HUES64 (cell line): ENCODE measurements around the gene PRR35.

Experiments
- H3K27ac ChIP-seq: 2 replicates; pipeline ENCODE4 v1.7.0; 2013; ENCODE audit warnings: low read depth, low read length, inconsistent platforms
- H3K27me3 ChIP-seq: 2 replicates; pipeline ENCODE4 v1.6.1; 2013; ENCODE audit warnings: mild to moderate bottlenecking, low read length; ENCODE audit not compliant: insufficient read depth
- H3K36me3 ChIP-seq: 2 replicates; pipeline ENCODE4 v1.6.1; 2013; ENCODE audit warnings: mild to moderate bottlenecking, low read length; ENCODE audit not compliant: insufficient read depth
- H3K4me1 ChIP-seq: 2 replicates; pipeline ENCODE4 v1.6.1; 2013; ENCODE audit warnings: mild to moderate bottlenecking, low read length, moderate library complexity; ENCODE audit not compliant: insufficient read depth
- H3K4me3 ChIP-seq: 2 replicates; pipeline ENCODE4 v1.5.1; 2013; ENCODE audit warnings: mild to moderate bottlenecking, low read length, moderate library complexity
- H3K9ac ChIP-seq: 2 replicates; pipeline ENCODE4 v1.6.1; 2013; ENCODE audit warnings: mild to moderate bottlenecking, low read depth, low read length
- H3K9me3 ChIP-seq: 2 replicates; pipeline ENCODE4 v1.6.1; 2013; ENCODE audit warnings: low read depth, low read length; ENCODE audit not compliant: insufficient read depth
- WGBS: fragments of 150-250, 120-280 bp; methylation state at CpG from one replicate; pipeline ENCODE4 v1.1.7; 2013; ENCODE audit warnings: missing lambda C conversion rate; 5-methylcytosine and 5-hydroxymethylcytosine counted together

PRR35 gene

GRCh38 chr16:578232-578869, 18.2 kb downstream of the PRR35 start:
- Histone ChIP-seq H3K27ac (no peak overlapping the region), H3K27me3 (no peaks in the 10 kb centered on the region), H3K9ac (no peak overlapping the region), H3K4me3 (no peak overlapping the region), H3K36me3 (peaks cover 19% of the 10 kb centered on the region), H3K9me3 (no peaks in the 10 kb centered on the region), H3K4me1 (no peaks in the 10 kb centered on the region)
- WGBS, result 83% methylated on average over 24 of the region's 24 CpGs

- H3K27me3 ChIP-seq, result no peaks in the 10 kb centered on the region
- no peak overlapping the region for H3K9ac ChIP-seq
- H3K27ac ChIP-seq, result no peak overlapping the region
- 15% methylated on average over 34 of the region's 34 CpGs for WGBS
- H3K4me3 ChIP-seq, result peak overlapping the region; percentile 31; the same call in 1 of the 2 replicates
- no peaks in the 10 kb centered on the region for H3K9me3 ChIP-seq
- peaks cover 19% of the 10 kb centered on the region for H3K36me3 ChIP-seq
- H3K4me1 ChIP-seq, result no peaks in the 10 kb centered on the region
Measured at GRCh38 chr16:578870-579405, 18.7 kb downstream of the PRR35 start.

- no peak overlapping the region for H3K4me3 ChIP-seq
- no peaks in the 10 kb centered on the region for H3K9me3 ChIP-seq
- no peak overlapping the region for H3K27ac ChIP-seq
- 93% methylated on average over 27 of the region's 27 CpGs for WGBS
- H3K36me3 ChIP-seq, result peaks cover 8% of the 10 kb centered on the region
- no peak overlapping the region for H3K9ac ChIP-seq
- H3K27me3 ChIP-seq, result no peaks in the 10 kb centered on the region
- H3K4me1 ChIP-seq, result no peaks in the 10 kb centered on the region
Measured at GRCh38 chr16:580141-580945, 20.1 kb downstream of the PRR35 start.

- Histone ChIP-seq H3K36me3 (peaks cover 1% of the 10 kb centered on the region), H3K4me3 (no peak overlapping the region), H3K27me3 (peaks cover 6% of the 10 kb centered on the region), H3K9ac (no peak overlapping the region), H3K9me3 (no peaks in the 10 kb centered on the region), H3K27ac (no peak overlapping the region), H3K4me1 (no peaks in the 10 kb centered on the region)
- WGBS, result 94% methylated on average over 19 of the region's 19 CpGs
Measured at GRCh38 chr16:580946-581498, 20.8 kb downstream of the PRR35 start.

- no peaks in the 10 kb centered on the region for H3K4me1 ChIP-seq
- 84% methylated on average over 18 of the region's 18 CpGs for WGBS
- H3K27ac ChIP-seq, result no peak overlapping the region
- no peaks in the 10 kb centered on the region for H3K9me3 ChIP-seq
- no peaks in the 10 kb centered on the region; the same call in 1 of the 2 replicates for H3K36me3 ChIP-seq
- no peak overlapping the region for H3K9ac ChIP-seq
- no peak overlapping the region for H3K4me3 ChIP-seq
- peaks cover 18% of the 10 kb centered on the region for H3K27me3 ChIP-seq
Measured at GRCh38 chr16:582218-582613, 22.0 kb downstream of the PRR35 start.

GRCh38 chr16:582614-583331, 22.6 kb downstream of the PRR35 start:
- WGBS, result 86% methylated on average over 21 of the region's 21 CpGs
- H3K27ac ChIP-seq, result no peak overlapping the region; the same call in 1 of the 2 replicates
- no peak overlapping the region for H3K9ac ChIP-seq
- peaks cover 22% of the 10 kb centered on the region for H3K27me3 ChIP-seq
- H3K4me1 ChIP-seq, result no peaks in the 10 kb centered on the region
- H3K4me3 ChIP-seq, result no peak overlapping the region
- no peaks in the 10 kb centered on the region; the same call in 1 of the 2 replicates for H3K36me3 ChIP-seq
- no peaks in the 10 kb centered on the region for H3K9me3 ChIP-seq

- H3K4me1 ChIP-seq, result peaks cover 4% of the 10 kb centered on the region; the same call in 1 of the 2 replicates
- peak overlapping the region; percentile 31; the same call in 1 of the 2 replicates for H3K4me3 ChIP-seq
- no peaks in the 10 kb centered on the region for H3K9me3 ChIP-seq
- H3K27me3 ChIP-seq, result peaks cover 22% of the 10 kb centered on the region
- 17% methylated on average over 16 of the region's 16 CpGs for WGBS
- no peaks in the 10 kb centered on the region; the same call in 1 of the 2 replicates for H3K36me3 ChIP-seq
- no peak overlapping the region; the same call in 1 of the 2 replicates for H3K27ac ChIP-seq
- H3K9ac ChIP-seq, result no peak overlapping the region
Measured at GRCh38 chr16:583470-583814, 23.2 kb downstream of the PRR35 start.

GRCh38 chr16:583815-584591, 23.8 kb downstream of the PRR35 start:
- WGBS, result 40% methylated on average over 37 of the region's 38 CpGs
- Histone ChIP-seq H3K27me3 (peaks cover 22% of the 10 kb centered on the region), H3K9me3 (no peaks in the 10 kb centered on the region), H3K4me3 (peak overlapping the region; percentile 31; the same call in 1 of the 2 replicates), H3K36me3 (no peaks in the 10 kb centered on the region; the same call in 1 of the 2 replicates), H3K27ac (no peak overlapping the region), H3K9ac (no peak overlapping the region), H3K4me1 (peaks cover 4% of the 10 kb centered on the region; the same call in 1 of the 2 replicates)

- no peak overlapping the region for H3K9ac ChIP-seq
- H3K4me1 ChIP-seq, result peaks cover 4% of the 10 kb centered on the region; the same call in 1 of the 2 replicates
- 51% methylated on average over 10 of the region's 10 CpGs for WGBS
- H3K27ac ChIP-seq, result no peak overlapping the region
- H3K9me3 ChIP-seq, result no peaks in the 10 kb centered on the region
- H3K36me3 ChIP-seq, result no peaks in the 10 kb centered on the region; the same call in 1 of the 2 replicates
- H3K4me3 ChIP-seq, result no peak overlapping the region
- H3K27me3 ChIP-seq, result peaks cover 22% of the 10 kb centered on the region
Measured at GRCh38 chr16:585351-585750, 25.2 kb downstream of the PRR35 start.

GRCh38 chr16:586047-586644, 26.0 kb downstream of the PRR35 start:
- Histone ChIP-seq H3K4me1 (peaks cover 4% of the 10 kb centered on the region; the same call in 1 of the 2 replicates), H3K36me3 (no peaks in the 10 kb centered on the region), H3K4me3 (no peak overlapping the region), H3K27me3 (peaks cover 28% of the 10 kb centered on the region), H3K9ac (no peak overlapping the region), H3K27ac (no peak overlapping the region), H3K9me3 (no peaks in the 10 kb centered on the region)
- WGBS, result 71% methylated on average over 16 of the region's 16 CpGs
